ENCODE results near the gene CAST.

CAST gene

GRCh38 chr5:96750110-96750822 is 88.1 kb downstream of the CAST start:
- DNase-seq = no peak

GRCh38 chr5:96751203-96752169 is 89.3 kb downstream of the CAST start:
- DNase-seq = no peak

GRCh38 chr5:96752341-96753016 is 90.3 kb downstream of the CAST start:
- DNase-seq = no peak

- DNase-seq = no peak
Measured at GRCh38 chr5:96753017-96753397, 90.8 kb downstream of the CAST start.

- no peak for DNase-seq
Measured at GRCh38 chr5:96753848-96754247, 91.7 kb downstream of the CAST start.

GRCh38 chr5:96755851-96756250 is 93.7 kb downstream of the CAST start:
- no peak for DNase-seq

- DNase-seq = no peak
Measured at GRCh38 chr5:96756985-96757384, 94.8 kb downstream of the CAST start.

GRCh38 chr5:96758621-96759020 is 96.4 kb downstream of the CAST start:
- no peak for DNase-seq

GRCh38 chr5:96761618-96762017 is 99.4 kb downstream of the CAST start:
- DNase-seq = no peak

GRCh38 chr5:96763026-96763425 is 100.8 kb downstream of the CAST start:
- no peak for DNase-seq

- no peak for DNase-seq
Measured at GRCh38 chr5:96765043-96765442, 102.9 kb downstream of the CAST start.

GRCh38 chr5:96768708-96769251 is 106.6 kb downstream of the CAST start:
- DNase-seq = no peak

GRCh38 chr5:96771395-96771794 is 109.2 kb downstream of the CAST start:
- DNase-seq = no peak

GRCh38 chr5:96772111-96772510 is 109.9 kb downstream of the CAST start:
- DNase-seq = no peak

GRCh38 chr5:96772542-96772941 is 110.4 kb downstream of the CAST start:
- no peak for DNase-seq

- DNase-seq = no peak
Measured at GRCh38 chr5:96775050-96775449, 112.9 kb downstream of the CAST start.

GRCh38 chr5:96775689-96776088 is 113.5 kb downstream of the CAST start:
- no peak for DNase-seq

GRCh38 chr5:96776621-96777020 is 114.4 kb downstream of the CAST start:
- DNase-seq = no peak

GRCh38 chr5:96778409-96778808 is 116.2 kb downstream of the CAST start:
- no peak for DNase-seq

GRCh38 chr5:96780626-96781025 is 118.5 kb downstream of the CAST start:
- DNase-seq = no peak

GRCh38 chr5:96781031-96781971 is 119.1 kb downstream of the CAST start:
- DNase-seq = no peak

- DNase-seq = no peak
Measured at GRCh38 chr5:96783326-96783725, 121.2 kb downstream of the CAST start.
